G401.6 (cell line): Measurements from ENCODE around the gene LSR.

Experiments
- FAIRE-seq: peaks from 2 replicates; lab custom pipeline; 2012; peaks lifted over from hg19 to GRCh38; lab: Jason Lieb, UNC

LSR gene

GRCh38 chr19:35247526-35248309, 1.1 kb upstream of the LSR start:
- FAIRE-seq: peak; percentile 70

GRCh38 chr19:35249146-35249847, 495 bp downstream of the LSR start:
- FAIRE-seq: no peak

- no peak for FAIRE-seq
Observed at GRCh38 chr19:35249848-35250711, 1.3 kb downstream of the LSR start.

GRCh38 chr19:35251456-35251855, 2.7 kb downstream of the LSR start:
- no peak for FAIRE-seq

GRCh38 chr19:35253316-35254286, 4.8 kb downstream of the LSR start:
- no peak for FAIRE-seq

- no peak for FAIRE-seq
Observed at GRCh38 chr19:35254341-35255297, 5.8 kb downstream of the LSR start.

- FAIRE-seq: no peak
Observed at GRCh38 chr19:35256566-35256965, 7.8 kb downstream of the LSR start.

- no peak for FAIRE-seq
Observed at GRCh38 chr19:35257113-35257461, 8.3 kb downstream of the LSR start.

- FAIRE-seq: no peak
Observed at GRCh38 chr19:35260694-35261304, 12.0 kb downstream of the LSR start.

- FAIRE-seq: no peak
Observed at GRCh38 chr19:35261356-35262100, 12.7 kb downstream of the LSR start.

GRCh38 chr19:35262101-35262761, 13.4 kb downstream of the LSR start:
- no peak for FAIRE-seq

GRCh38 chr19:35264268-35265125, 15.7 kb downstream of the LSR start:
- FAIRE-seq: no peak

GRCh38 chr19:35265126-35265899, 16.5 kb downstream of the LSR start:
- no peak for FAIRE-seq

- FAIRE-seq: no peak
Observed at GRCh38 chr19:35265900-35266519, 17.2 kb downstream of the LSR start.

GRCh38 chr19:35266520-35267352, 17.9 kb downstream of the LSR start:
- FAIRE-seq: no peak
